A549 (cell line): Measurements from ENCODE around the gene DISP1. TPM values are rescaled to one million over a fixed set of nuclear protein-coding genes. Genes with fewer than 3 reads are reported as not detected.
A peak's percentile ranks its signal among the peaks of the same experiment; 100 is the strongest.

ENCODE experiments used
- ATAC-seq, 2 experiments: fragments of 200-7000 bp in 1 of 2; fragments of >200 bp in 1 of 2; cut with Nextera tagmentation in 1 of 2; cut with Tn5 transposase in 1 of 2; 3 replicates each; pipeline versions ENCODE4 v1.8.0 to v1.9.1; 2018 to 2020; ENCODE audit warnings: mild to moderate bottlenecking in 1 of 2, moderate library complexity in 1 of 2
- CTCF ChIA-PET: fragments of 300-600 bp; sonication (Branson Sonifier 250); formaldehyde crosslinking; extraction: SDS; loops from one replicate; lab custom pipeline; 2021; ENCODE audit warnings: antibody characterized with exemption, inconsistent platforms; lab: Yijun Ruan, JAX
- POLR2A ChIA-PET: fragments of 350-600 bp; formaldehyde crosslinking; extraction: SDS; loops from one replicate; lab custom pipeline; 2021; ENCODE audit warnings: antibody characterized with exemption, inconsistent platforms; lab: Yijun Ruan, JAX
- DNase-seq, 2 experiments: peaks; one replicate each; pipeline versions ENCODE4 v3.0.0 to v3.0.0-alpha.2; 2011 to 2016; ENCODE audit warnings: low read depth in 1 of 2, low spot score in 1 of 2
- FAIRE-seq: peaks from 2 replicates; lab custom pipeline; 2011; peaks lifted over from hg19 to GRCh38; lab: Jason Lieb, UNC
- H3K27ac ChIP-seq, 2 experiments: fragments of >200 bp; sonication (Bioruptor Twin); formaldehyde crosslinking; 3 replicates each; pipeline ENCODE4 v1.5.1; 2016 to 2017
- H3K4me1 ChIP-seq: fragments of >200 bp; sonication (Bioruptor Twin); formaldehyde crosslinking; 3 replicates; pipeline ENCODE4 v1.6.1; 2016
- H3K4me2 ChIP-seq: fragments of >200 bp; sonication (Bioruptor Twin); formaldehyde crosslinking; 3 replicates; pipeline ENCODE4 v1.6.1; 2016
- H3K4me3 ChIP-seq: fragments of >200 bp; sonication (Bioruptor Twin); formaldehyde crosslinking; 3 replicates; pipeline ENCODE4 v1.5.1; 2016
- H3K9me3 ChIP-seq: fragments of >200 bp; sonication (Bioruptor Twin); formaldehyde crosslinking; 3 replicates; pipeline ENCODE4 v1.6.1; 2016
- BCL3 ChIP-seq: fragments of >200 bp; sonication (Bioruptor Twin); formaldehyde crosslinking; IDR thresholded peaks from 3 replicates; pipeline ENCODE4 v1.6.1; 2016
- CBX2 ChIP-seq: fragments of 200-600 bp; sonication (generic); IDR thresholded peaks from 2 replicates; pipeline ENCODE4 v1.6.1; 2016; ENCODE audit warnings: low read depth, mild to moderate bottlenecking, borderline replicate concordance
- CBX8 ChIP-seq: fragments of 200-600 bp; sonication (generic); IDR thresholded peaks from 2 replicates; pipeline ENCODE4 v1.6.1; 2016
- CHD2 ChIP-seq: fragments of 150-350 bp; IDR thresholded peaks from 2 replicates; pipeline ENCODE4 v1.6.1; 2014; ENCODE audit warnings: low read length; ENCODE audit not compliant: partially characterized antibody
- CTCF ChIP-seq: fragments of >200 bp; sonication (Bioruptor Twin); formaldehyde crosslinking; IDR thresholded peaks from 3 replicates; pipeline ENCODE4 v1.5.1; 2016
- EHF ChIP-seq: fragments of 250-450 bp; sonication (Bioruptor Pico); IDR thresholded peaks from 2 replicates; pipeline ENCODE4 v1.5.0; 2020; ENCODE audit warnings: mild to moderate bottlenecking
- EHMT2 ChIP-seq: fragments of 200-600 bp; sonication (generic); IDR thresholded peaks from 2 replicates; pipeline ENCODE4 v1.6.1; 2016; ENCODE audit warnings: antibody characterized with exemption, low read depth, mild to moderate bottlenecking, moderate library complexity
- EP300 ChIP-seq, 2 experiments: fragments of >200 bp; sonication (Bioruptor Twin); formaldehyde crosslinking; IDR thresholded peaks; 2 replicates in 1 of 2; 3 replicates in 1 of 2; pipeline ENCODE4 v1.6.1; 2016 to 2017
- ESRRA ChIP-seq: fragments of 150-350 bp; IDR thresholded peaks from 2 replicates; pipeline ENCODE4 v1.6.1; 2014; ENCODE audit warnings: mild to moderate bottlenecking, low read length, borderline replicate concordance
- FOSB ChIP-seq: fragments of 250-450 bp; sonication (Bioruptor Pico); IDR thresholded peaks from 2 replicates; pipeline ENCODE4 v1.5.0; 2020; ENCODE audit warnings: mild to moderate bottlenecking, moderate library complexity
- FOSL2 ChIP-seq, 2 experiments: fragments of 450-650 bp in 1 of 2; fragments of >200 bp in 1 of 2; sonication (Bioruptor Twin) in 1 of 2; formaldehyde crosslinking; IDR thresholded peaks; 2 replicates each; pipeline versions ENCODE4 v1.5.0 to v1.6.1; 2016 to 2020; ENCODE audit warnings: mild to moderate bottlenecking in 1 of 2, moderate library complexity in 1 of 2
- HES2 ChIP-seq: fragments of >200 bp; sonication (Bioruptor Twin); formaldehyde crosslinking; IDR thresholded peaks from 2 replicates; pipeline ENCODE4 v1.6.1; 2016
- HEYL ChIP-seq: fragments of 250-450 bp; sonication (Bioruptor Pico); IDR thresholded peaks from 2 replicates; pipeline ENCODE4 v1.8.0; 2021; ENCODE audit warnings: mild to moderate bottlenecking, moderate library complexity
- KDM1A ChIP-seq: fragments of 200-600 bp; sonication (generic); IDR thresholded peaks from 2 replicates; pipeline ENCODE4 v1.6.1; 2016; ENCODE audit warnings: low read depth, mild to moderate bottlenecking
- KDM5A ChIP-seq: fragments of 200-600 bp; sonication (generic); IDR thresholded peaks from 2 replicates; pipeline ENCODE4 v1.6.1; 2016; ENCODE audit warnings: antibody characterized with exemption, mild to moderate bottlenecking
- MAX ChIP-seq: IDR thresholded peaks from 2 replicates; pipeline ENCODE4 v1.6.1; 2012
- MYC ChIP-seq: IDR thresholded peaks from 2 replicates; pipeline ENCODE4 v1.6.1; 2012; ENCODE audit warnings: mild to moderate bottlenecking, inconsistent platforms, low read length, improper control_type of control experiment, borderline replicate concordance
- NFE2L2 ChIP-seq: fragments of 150-350 bp; conservative IDR thresholded peaks from 2 replicates; pipeline ENCODE4 v1.6.1; 2014; ENCODE audit warnings: low read length
- RARB ChIP-seq: fragments of 250-450 bp; sonication (Bioruptor Pico); IDR thresholded peaks from 2 replicates; pipeline ENCODE4 v1.8.0; 2021; ENCODE audit warnings: mild to moderate bottlenecking, moderate library complexity
- REST ChIP-seq: fragments of 200-600 bp; sonication (generic); IDR thresholded peaks from 2 replicates; pipeline ENCODE4 v1.6.1; 2016; ENCODE audit warnings: antibody characterized with exemption, mild to moderate bottlenecking, moderate library complexity
- RFX5 ChIP-seq: fragments of 450-650 bp; IDR thresholded peaks from 2 replicates; pipeline ENCODE4 v1.7.1; 2014; ENCODE audit warnings: antibody characterized with exemption, mild to moderate bottlenecking, moderate library complexity
- RNF2 ChIP-seq: fragments of 200-600 bp; sonication (generic); IDR thresholded peaks from 2 replicates; pipeline ENCODE4 v1.6.1; 2016; ENCODE audit warnings: low read depth, mild to moderate bottlenecking, antibody characterized with exemption, moderate library complexity, borderline replicate concordance
- SMC3 ChIP-seq: fragments of >200 bp; sonication (Bioruptor Twin); formaldehyde crosslinking; IDR thresholded peaks from 3 replicates; pipeline ENCODE4 v1.6.1; 2018; ENCODE audit warnings: inconsistent platforms
- SREBF2 ChIP-seq: fragments of 450-650 bp; IDR thresholded peaks from 2 replicates; pipeline ENCODE4 v1.6.1; 2014; ENCODE audit warnings: mild to moderate bottlenecking, moderate library complexity
- USF2 ChIP-seq: fragments of 450-650 bp; IDR thresholded peaks from 2 replicates; pipeline ENCODE4 v1.6.1; 2014; ENCODE audit warnings: antibody characterized with exemption
- ZC3H11A ChIP-seq: fragments of 450-650 bp; IDR thresholded peaks from 2 replicates; pipeline ENCODE4 v1.6.1; 2014; ENCODE audit warnings: antibody characterized with exemption, mild to moderate bottlenecking
- ZNF302 ChIP-seq: fragments of 250-450 bp; sonication (Bioruptor Pico); IDR thresholded peaks from 2 replicates; pipeline ENCODE4 v1.9.0; 2021; ENCODE audit warnings: inconsistent platforms, mild to moderate bottlenecking, moderate library complexity
- WGBS: methylation state at CpG from one replicate; pipeline ENCODE4 v1.1.6; 2017; ENCODE audit errors: missing lambda C conversion rate; 5-methylcytosine and 5-hydroxymethylcytosine counted together
- polyA plus RNA-seq, 4 experiments: library from polyadenylated mRNA; depleted of rRNA in 3 of 4; stranded (reverse); fragments of >200 nt; fragmentation: RNase III in 1 of 4; extraction: RNeasy Plus Mini Kit Qiagen cat#74134 plus additional on column Dnase treatment in 1 of 4; gene quantifications; 2 replicates in 3 of 4; 3 replicates in 1 of 4; pipeline ENCODE4 v1.2.3, GENCODE V29; 2011 to 2017

Gene DISP1
- polyA plus RNA-seq, 2 of the 4 experiments (the other 2 are of a cell fraction): 1.2 to 5.1 TPM

- DNase-seq (no peak), ATAC-seq (no peak), FAIRE-seq (no peak)
- WGBS: 94% methylated on average over 1 of the region's 1 CpG
- TF ChIP-seq RARB (CRISPR knock-in tag) (no peak), CHD2 (no peak), SMC3 (no peak), HEYL (CRISPR knock-in tag) (no peak), ESRRA (no peak), EHMT2 (no peak), EHF (no peak), SREBF2 (no peak), HES2 (no peak), MYC (no peak), FOSB (CRISPR knock-in tag) (no peak), RFX5 (no peak), CBX8 (no peak), EP300 (IDR thresholded peaks at IDR 0.05) (no peak), ZC3H11A (no peak)
- ChIA-PET CTCF (no interaction called here), POLR2A (no interaction called here)
- H3K4me3 ChIP-seq: no peak overlapping the region
- H3K4me1 ChIP-seq: peaks cover 36% of the 10 kb centered on the region
- H3K9me3 ChIP-seq: no peaks in the 10 kb centered on the region
- peak overlapping the region; percentile 11 for H3K4me2 ChIP-seq
- no peak overlapping the region for H3K27ac ChIP-seq
Observed at GRCh38 chr1:222818171-222818570, 3.3 kb downstream of the DISP1 start.

GRCh38 chr1:222820171-222820712 is 5.4 kb downstream of the DISP1 start:
- Histone ChIP-seq H3K4me2 (no peak overlapping the region), H3K9me3 (no peaks in the 10 kb centered on the region), H3K4me1 (peaks cover 47% of the 10 kb centered on the region), H3K4me3 (no peak overlapping the region), H3K27ac (no peak overlapping the region)
- POLR2A ChIA-PET: no interaction called here
- CTCF ChIA-PET: interaction anchor here (1.2 to 1.3 kb wide), 2 partner anchors 174 to 261 kb away, joined by 3 read pairs; no protein-coding TSS in a partner anchor
- TF ChIP-seq ESRRA (no peak), ZNF302 (CRISPR knock-in tag) (no peak), BCL3 (no peak), CBX2 (no peak), HES2 (no peak), MAX (no peak), KDM1A (no peak), NFE2L2 (no peak), FOSL2 (IDR thresholded peaks at IDR 0.05) (no peak), FOSL2 (CRISPR knock-in tag; IDR thresholded peaks at IDR 0.05) (no peak), USF2 (no peak), KDM5A (no peak), RNF2 (no peak), MYC (no peak), SREBF2 (no peak), REST (no peak), RARB (CRISPR knock-in tag) (no peak), ZC3H11A (no peak), CTCF (no peak)
- FAIRE-seq (no peak), ATAC-seq (no peak), DNase-seq (no peak)
- WGBS: 90% methylated on average over 4 of the region's 4 CpGs
